Amniotic epithelial cell (primary cell): ENCODE results near the gene AVP.
"Not testable (repeated sequence)": the region's sequence is repeated elsewhere in the genome, so short reads cannot be mapped to it uniquely, and the experiment has no call there.

Experiments
- DNase-seq: peaks from one replicate; pipeline ENCODE4 v3.0.0-alpha.2; 2010; ENCODE audit warnings: low read depth

Gene AVP

GRCh38 chr20:3084283-3084985 lies at the start of gene AVP:
Gene AVP (minus strand): TSS chr20:3084724. CDS start chr20:3084674, 50 bp downstream.
- DNase-seq, result no peak

- DNase-seq, result peak; percentile 72
These were observed 49.6 kb upstream of the AVP start for GRCh38 chr20:3134151-3134550.

GRCh38 chr20:3133155-3133554 lies 48.6 kb upstream of the AVP start:
- peak; percentile 15 for DNase-seq

- DNase-seq, result no peak
These were observed 45.6 kb upstream of the AVP start for GRCh38 chr20:3130051-3130600.

GRCh38 chr20:3129094-3129493 lies 44.6 kb upstream of the AVP start:
- DNase-seq, result no peak

- no peak for DNase-seq
These were observed 43.9 kb upstream of the AVP start for GRCh38 chr20:3128275-3128984.

GRCh38 chr20:3126527-3126859 lies 42.0 kb upstream of the AVP start:
- no peak for DNase-seq

- not testable (repeated sequence) for DNase-seq
These were observed 41.4 kb upstream of the AVP start for GRCh38 chr20:3125776-3126526.

GRCh38 chr20:3124773-3125560 lies 40.4 kb upstream of the AVP start:
- DNase-seq, result not testable (repeated sequence)

GRCh38 chr20:3124163-3124562 lies 39.6 kb upstream of the AVP start:
- not testable (repeated sequence) for DNase-seq

GRCh38 chr20:3123542-3123941 lies 39.0 kb upstream of the AVP start:
- DNase-seq, result no peak

GRCh38 chr20:3121955-3122610 lies 37.6 kb upstream of the AVP start:
- no peak for DNase-seq

- no peak for DNase-seq
These were observed 36.9 kb upstream of the AVP start for GRCh38 chr20:3121271-3121911.

- peak; percentile 41 for DNase-seq
These were observed 34.5 kb upstream of the AVP start for GRCh38 chr20:3119044-3119443.

GRCh38 chr20:3117839-3118379 lies 33.4 kb upstream of the AVP start:
- DNase-seq, result peak; percentile 69

- no peak for DNase-seq
These were observed 31.8 kb upstream of the AVP start for GRCh38 chr20:3116341-3116740.

- DNase-seq, result peak; percentile 49
These were observed 30.9 kb upstream of the AVP start for GRCh38 chr20:3115190-3116107.

- DNase-seq, result no peak
These were observed 27.5 kb upstream of the AVP start for GRCh38 chr20:3111995-3112394.

- DNase-seq, result no peak
These were observed 27.0 kb upstream of the AVP start for GRCh38 chr20:3111507-3111906.
